ENCODE data around the gene PCGF2. TPM values are rescaled to one million over a fixed set of nuclear protein-coding genes. Genes with fewer than 3 reads are reported as not detected.

Gene PCGF2
- total and polyA plus RNA-seq, 10 of the 15 experiments (the other 5 are each of a cell fraction or from before 2014, with no cell fraction given), result 2.7 to 35.6 (median 7.2) TPM

- TF ChIP-seq TCF3 (IDR thresholded peaks at IDR 0.05; ENCODE audit: borderline replicate concordance, insufficient read depth, low read depth, low read length) (no peak), JUNB (IDR thresholded peaks at IDR 0.05) (no peak), ZNF207 (IDR thresholded peaks at IDR 0.05; ENCODE audit: borderline replicate concordance) (0 out of 2 replicates have a peak, but pooled peaks have one; percentile 19), CREB1 (IDR thresholded peaks at IDR 0.05; ENCODE audit: low read depth) (peak; percentile 66), MXI1 (IDR thresholded peaks at IDR 0.05; ENCODE audit: low read depth, low read length) (no peak), NR2F1 (conservative IDR thresholded peaks at IDR 0.05) (0 out of 2 replicates have a peak, but pooled peaks have one; percentile 45), CHD1 (IDR thresholded peaks at IDR 0.05; ENCODE audit: low read depth, low read length) (no peak), ASH2L (IDR thresholded peaks at IDR 0.05; ENCODE audit: borderline replicate concordance, low read depth) (0 out of 2 replicates have a peak, but pooled peaks have one; percentile 58), RCOR1 (conservative IDR thresholded peaks at IDR 0.05; ENCODE audit: low read depth, low read length) (no peak), STAT3 (IDR thresholded peaks at IDR 0.05; ENCODE audit: low read depth, low read length) (no peak), RELB (IDR thresholded peaks at IDR 0.05; ENCODE audit: low read depth) (no peak; the same call in 1 of the 2 replicates), MTA2 (IDR thresholded peaks at IDR 0.05; ENCODE audit: low read depth) (peak; percentile 71; the same call in 1 of the 2 replicates), JUND (IDR thresholded peaks at IDR 0.05; ENCODE audit: low read depth, low read length) (no peak), NFXL1 (IDR thresholded peaks at IDR 0.05; ENCODE audit: borderline replicate concordance) (no peak), ZNF24 (IDR thresholded peaks at IDR 0.05) (peak; percentile 98), SP1 (IDR thresholded peaks at IDR 0.05; ENCODE audit: low read depth, low read length) (no peak)
Observed at GRCh38 chr17:38751808-38752307, 3.7 kb upstream of the PCGF2 start (continued).

Data from GM12878 (cell line).